ENCODE data around the gene BIVM.

BIVM gene

GRCh38 chr13:102845630-102846260 lies 46.8 kb downstream of the BIVM start, which contains the start of gene ERCC5:
ERCC5 (plus strand) TSS chr13:102846032; CDS start chr13:102846267, 235 bp downstream.
- DNase-seq, result peak; percentile 92 to 98 (median 94)

GRCh38 chr13:102846261-102847015 lies 47.5 kb downstream of the BIVM start:
- peak; percentile 30 to 83 (median 65) for DNase-seq

GRCh38 chr13:102847272-102848234 lies 48.6 kb downstream of the BIVM start:
- peak in 2 of 6 experiments; percentile 45 to 46 for DNase-seq

- DNase-seq, result no peak
Observed at GRCh38 chr13:102848956-102849355, 50.0 kb downstream of the BIVM start.

GRCh38 chr13:102852556-102852955 lies 53.6 kb downstream of the BIVM start:
- no peak for DNase-seq

GRCh38 chr13:102854675-102855074 lies 55.8 kb downstream of the BIVM start:
- DNase-seq, result peak in 1 of 6 experiments; percentile 11

GRCh38 chr13:102856557-102856956 lies 57.6 kb downstream of the BIVM start:
- DNase-seq, result no peak

- no peak for DNase-seq
Observed at GRCh38 chr13:102862624-102863210, 63.8 kb downstream of the BIVM start.

- no peak for DNase-seq
Observed at GRCh38 chr13:102863590-102863989, 64.7 kb downstream of the BIVM start.

GRCh38 chr13:102868366-102868936 lies 69.5 kb downstream of the BIVM start:
- DNase-seq, result no peak

- DNase-seq, result no peak
Observed at GRCh38 chr13:102869948-102870676, 71.2 kb downstream of the BIVM start.

- DNase-seq, result peak in 5 of 6 experiments; percentile 7 to 50 (median 20)
Observed at GRCh38 chr13:102870677-102871415, 71.9 kb downstream of the BIVM start.

GRCh38 chr13:102872131-102872530 lies 73.2 kb downstream of the BIVM start:
- DNase-seq, result no peak

- no peak for DNase-seq
Observed at GRCh38 chr13:102872531-102872930, 73.6 kb downstream of the BIVM start.

- no peak for DNase-seq
Observed at GRCh38 chr13:102873653-102874052, 74.7 kb downstream of the BIVM start.

GRCh38 chr13:102875256-102875655 lies 76.3 kb downstream of the BIVM start:
- DNase-seq, result no peak

- no peak for DNase-seq
Observed at GRCh38 chr13:102877303-102877702, 78.4 kb downstream of the BIVM start.

- DNase-seq, result no peak
Observed at GRCh38 chr13:102878481-102878880, 79.6 kb downstream of the BIVM start.

GRCh38 chr13:102879793-102880499 lies 81.0 kb downstream of the BIVM start:
- DNase-seq, result no peak

All from stimulated activated naive CD4-positive, alpha-beta T cell (primary cell).